Neural progenitor cell (in vitro differentiated cells): Measurements from ENCODE around the gene C10orf120.

ENCODE experiments used
- EZH2phosphoT487 ChIP-seq: fragments of 200-600 bp; sonication (generic); IDR thresholded peaks from 2 replicates; pipeline ENCODE4 v1.6.1; 2017; ENCODE audit warnings: antibody characterized with exemption
- TF ChIP-seq, protein P1 (sequence below): fragments of 200-600 bp; sonication (generic); IDR thresholded peaks from 2 replicates; pipeline ENCODE4 v1.5.1; 2017; ENCODE audit warnings: antibody characterized with exemption, mild to moderate bottlenecking

GRCh38 chr10:122733931-122734665 lies 34.5 kb upstream of the C10orf120 start:
- no peak for TF ChIP-seq EZH2phosphoT487
- TF ChIP-seq, protein P1, sequence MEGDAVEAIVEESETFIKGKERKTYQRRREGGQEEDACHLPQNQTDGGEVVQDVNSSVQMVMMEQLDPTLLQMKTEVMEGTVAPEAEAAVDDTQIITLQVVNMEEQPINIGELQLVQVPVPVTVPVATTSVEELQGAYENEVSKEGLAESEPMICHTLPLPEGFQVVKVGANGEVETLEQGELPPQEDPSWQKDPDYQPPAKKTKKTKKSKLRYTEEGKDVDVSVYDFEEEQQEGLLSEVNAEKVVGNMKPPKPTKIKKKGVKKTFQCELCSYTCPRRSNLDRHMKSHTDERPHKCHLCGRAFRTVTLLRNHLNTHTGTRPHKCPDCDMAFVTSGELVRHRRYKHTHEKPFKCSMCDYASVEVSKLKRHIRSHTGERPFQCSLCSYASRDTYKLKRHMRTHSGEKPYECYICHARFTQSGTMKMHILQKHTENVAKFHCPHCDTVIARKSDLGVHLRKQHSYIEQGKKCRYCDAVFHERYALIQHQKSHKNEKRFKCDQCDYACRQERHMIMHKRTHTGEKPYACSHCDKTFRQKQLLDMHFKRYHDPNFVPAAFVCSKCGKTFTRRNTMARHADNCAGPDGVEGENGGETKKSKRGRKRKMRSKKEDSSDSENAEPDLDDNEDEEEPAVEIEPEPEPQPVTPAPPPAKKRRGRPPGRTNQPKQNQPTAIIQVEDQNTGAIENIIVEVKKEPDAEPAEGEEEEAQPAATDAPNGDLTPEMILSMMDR, result no peak
